Measurements from ENCODE around the gene CLCNKB.
A peak's percentile ranks its signal among the peaks of the same experiment; 100 is the strongest.

The CLCNKB gene

DNA sequence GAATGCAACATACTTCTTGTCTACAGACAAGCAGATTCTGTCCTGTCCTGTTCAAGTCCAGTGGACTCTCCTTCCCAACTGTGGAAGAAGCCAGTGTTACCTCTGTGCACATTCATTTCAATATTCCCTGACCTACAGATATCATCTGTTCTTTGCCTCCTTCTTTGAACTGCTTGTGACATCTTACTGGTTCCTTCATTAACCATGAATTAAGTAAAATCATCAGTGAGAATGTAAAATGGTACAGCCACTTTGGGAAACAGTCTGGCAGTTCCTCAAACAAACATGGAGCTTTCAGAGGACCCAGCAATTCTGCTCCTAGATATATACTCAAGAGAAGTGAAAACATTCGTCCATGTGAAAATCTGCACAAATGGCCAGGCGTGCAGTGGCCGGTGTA is 32.7 kb upstream of the CLCNKB start:
- DNase-seq (ENCODE audit: low read depth), result no peak
- TF ChIP-seq, protein P1, sequence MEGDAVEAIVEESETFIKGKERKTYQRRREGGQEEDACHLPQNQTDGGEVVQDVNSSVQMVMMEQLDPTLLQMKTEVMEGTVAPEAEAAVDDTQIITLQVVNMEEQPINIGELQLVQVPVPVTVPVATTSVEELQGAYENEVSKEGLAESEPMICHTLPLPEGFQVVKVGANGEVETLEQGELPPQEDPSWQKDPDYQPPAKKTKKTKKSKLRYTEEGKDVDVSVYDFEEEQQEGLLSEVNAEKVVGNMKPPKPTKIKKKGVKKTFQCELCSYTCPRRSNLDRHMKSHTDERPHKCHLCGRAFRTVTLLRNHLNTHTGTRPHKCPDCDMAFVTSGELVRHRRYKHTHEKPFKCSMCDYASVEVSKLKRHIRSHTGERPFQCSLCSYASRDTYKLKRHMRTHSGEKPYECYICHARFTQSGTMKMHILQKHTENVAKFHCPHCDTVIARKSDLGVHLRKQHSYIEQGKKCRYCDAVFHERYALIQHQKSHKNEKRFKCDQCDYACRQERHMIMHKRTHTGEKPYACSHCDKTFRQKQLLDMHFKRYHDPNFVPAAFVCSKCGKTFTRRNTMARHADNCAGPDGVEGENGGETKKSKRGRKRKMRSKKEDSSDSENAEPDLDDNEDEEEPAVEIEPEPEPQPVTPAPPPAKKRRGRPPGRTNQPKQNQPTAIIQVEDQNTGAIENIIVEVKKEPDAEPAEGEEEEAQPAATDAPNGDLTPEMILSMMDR (conservative IDR thresholded peaks at IDR 0.05; ENCODE audit: low read depth, low read length), result no peak
- no peak overlapping the region for H3K4me3 ChIP-seq (ENCODE audit: low read length)

DNA sequence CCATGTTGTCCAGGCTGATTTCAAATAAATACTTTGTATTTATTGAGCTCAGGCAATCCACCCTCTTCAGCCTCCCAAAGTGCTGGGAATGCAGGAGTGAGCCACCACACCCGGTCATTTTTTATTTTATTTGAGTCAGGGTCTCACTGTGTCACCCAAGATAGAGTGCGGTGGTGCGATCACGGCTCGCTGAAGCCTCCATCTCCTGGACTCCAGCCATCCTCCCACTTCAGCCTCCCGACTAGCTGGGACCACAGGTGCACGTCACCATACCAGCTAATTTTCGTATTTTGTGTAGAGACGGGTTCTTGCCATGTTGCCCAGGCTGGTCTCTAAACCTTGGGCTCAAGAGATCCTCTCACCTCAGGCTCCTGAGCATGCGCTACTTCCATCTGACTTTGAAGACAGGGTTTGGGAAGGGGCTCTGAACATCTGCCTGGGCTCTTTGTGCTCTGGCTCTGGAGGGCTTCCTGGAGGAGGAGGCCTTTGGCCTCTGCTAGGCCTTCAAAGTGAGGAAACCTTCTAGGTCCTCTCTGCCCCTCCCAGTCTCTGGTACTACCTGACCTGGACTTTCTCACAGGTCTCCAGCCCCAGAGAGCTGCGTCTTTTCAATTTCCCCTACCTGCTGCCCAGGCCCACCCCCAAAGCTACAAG is 31.5 kb upstream of the CLCNKB start:
- no peak overlapping the region for H3K4me3 ChIP-seq (ENCODE audit: low read length)
- no peak for DNase-seq (ENCODE audit: low read depth)
- TF ChIP-seq, protein P1 (conservative IDR thresholded peaks at IDR 0.05; ENCODE audit: low read depth, low read length), result no peak

DNA sequence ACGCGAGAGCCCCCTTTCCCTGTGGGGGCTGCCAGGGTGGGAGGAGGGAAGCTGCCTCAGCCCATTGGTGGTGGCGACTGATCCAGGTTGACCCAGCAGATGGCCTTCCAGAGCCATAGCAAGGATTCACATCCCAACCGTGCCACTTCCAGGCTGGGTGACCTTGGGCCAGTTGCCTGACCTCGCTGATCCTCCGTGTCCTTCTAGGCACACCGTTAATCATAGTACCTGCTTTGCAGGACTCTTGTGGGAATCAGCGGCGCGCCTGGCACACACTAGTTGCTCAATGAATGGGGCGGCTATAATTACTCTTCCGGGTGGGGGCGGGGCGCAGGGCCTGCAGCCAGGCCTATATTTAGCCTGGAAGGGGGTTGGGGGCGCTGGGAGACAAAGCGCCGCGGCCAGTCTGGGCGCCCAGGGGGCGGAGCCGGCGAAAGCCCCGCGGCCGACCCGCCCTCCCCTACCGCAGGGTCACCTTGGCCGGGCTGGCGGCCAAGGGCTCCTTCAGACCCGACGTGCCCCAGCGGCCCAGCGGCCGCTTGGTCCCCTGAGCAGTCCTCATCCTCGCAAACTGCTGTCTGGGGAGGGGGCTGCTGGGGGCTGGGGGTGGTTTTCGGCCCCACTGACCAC is 30.9 kb upstream of the CLCNKB start:
- peak; percentile 58 for DNase-seq (ENCODE audit: low read depth)
- TF ChIP-seq, protein P1 (conservative IDR thresholded peaks at IDR 0.05; ENCODE audit: low read depth, low read length), result no peak
- peak overlapping the region; percentile 29 for H3K4me3 ChIP-seq (ENCODE audit: low read length)

DNA sequence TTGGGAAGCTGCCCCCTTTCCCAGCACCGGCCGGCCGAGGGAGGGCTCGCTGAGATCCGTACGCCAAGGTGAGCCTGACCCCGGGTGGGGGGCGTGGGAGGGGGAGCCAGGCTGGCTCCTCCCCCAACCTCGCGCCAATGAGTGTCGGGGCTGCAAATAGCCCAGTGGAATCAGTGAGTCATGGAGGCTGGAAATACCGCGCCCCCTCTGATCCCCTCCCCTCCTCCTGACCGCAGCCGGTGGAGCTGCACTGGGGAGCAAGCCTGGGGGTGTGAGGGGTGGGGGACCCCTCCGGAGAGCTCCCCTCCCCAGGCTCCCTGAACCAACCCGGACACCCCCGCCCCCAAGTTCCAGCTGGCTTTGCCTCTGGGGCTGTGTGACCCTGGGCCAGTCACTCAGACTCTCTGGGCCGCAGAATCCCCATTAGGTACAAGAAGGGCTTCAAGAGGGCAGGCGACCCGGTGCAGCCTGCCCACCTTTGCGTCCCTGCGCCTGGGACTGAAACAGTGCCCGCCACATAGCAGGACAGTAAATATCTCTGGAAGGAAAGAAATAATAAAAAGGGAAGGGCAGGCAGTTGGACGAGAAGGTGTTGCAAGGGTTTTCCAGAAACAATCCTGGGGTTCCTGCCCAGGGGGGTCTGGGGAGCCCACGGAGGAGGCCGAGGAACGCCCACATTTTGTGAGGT is 30.2 kb upstream of the CLCNKB start:
- DNase-seq (ENCODE audit: low read depth), result peak; percentile 69
- H3K4me3 ChIP-seq (ENCODE audit: low read length), result peak overlapping the region; percentile 29
- TF ChIP-seq, protein P1 (conservative IDR thresholded peaks at IDR 0.05; ENCODE audit: low read depth, low read length), result no peak

DNA sequence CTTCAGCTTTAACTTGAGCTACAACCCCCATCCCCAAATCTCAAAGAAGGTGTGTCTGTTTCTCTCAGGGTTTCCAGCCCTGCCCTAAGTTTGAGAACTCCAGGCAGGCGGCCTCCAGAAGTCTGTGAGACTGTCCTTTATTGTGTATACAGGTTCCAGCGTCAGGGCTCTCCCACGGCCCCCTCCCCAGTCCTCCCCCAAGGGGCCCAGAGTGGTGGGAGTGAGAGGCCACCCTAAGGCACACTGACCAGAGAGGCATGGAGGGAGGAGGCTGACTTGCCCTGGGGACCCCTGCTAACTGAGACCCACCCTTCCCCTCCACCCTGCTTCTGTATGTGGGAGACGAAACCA is 29.7 kb upstream of the CLCNKB start:
- TF ChIP-seq, protein P1 (conservative IDR thresholded peaks at IDR 0.05; ENCODE audit: low read depth, low read length), result no peak
- H3K4me3 ChIP-seq (ENCODE audit: low read length), result no peak overlapping the region
- no peak for DNase-seq (ENCODE audit: low read depth)

- no peak for DNase-seq (ENCODE audit: low read depth)
- H3K4me3 ChIP-seq (ENCODE audit: low read length), result no peak overlapping the region
- TF ChIP-seq, protein P1 (conservative IDR thresholded peaks at IDR 0.05; ENCODE audit: low read depth, low read length), result no peak
Measured at GRCh38 chr1:16014509-16015482, 28.8 kb upstream of the CLCNKB start.

Data from retinal pigment epithelial cell (primary cell).